HG02938 (cell line): Measurements from ENCODE around the gene SMARCA2.

Source experiments
- ATAC-seq: cut with Tn5 transposase; IDR thresholded peaks from one replicate; pipeline ENCODE4 v1.9.1; 2021; ENCODE audit warnings: mild to moderate bottlenecking, moderate library complexity; ENCODE audit not compliant: unreplicated experiment

Gene SMARCA2

GRCh38 chr9:2236850-2237249 is 221.7 kb downstream of the SMARCA2 start:
- ATAC-seq: no peak

- ATAC-seq: peak; percentile 23
Observed at GRCh38 chr9:2241461-2241835, 226.3 kb downstream of the SMARCA2 start.

GRCh38 chr9:2241836-2242741 is 226.9 kb downstream of the SMARCA2 start:
- peak; percentile 82 for ATAC-seq

GRCh38 chr9:2242831-2243330 is 227.7 kb downstream of the SMARCA2 start:
- no peak for ATAC-seq
